ENCODE measurements around the gene CDKN1C. TPM values are rescaled to one million over a fixed set of nuclear protein-coding genes. Genes with fewer than 3 reads are reported as not detected.

CDKN1C gene
- total and polyA plus RNA-seq, 2 of the 8 experiments (the other 6 are each of a cell fraction or from before 2014, with no cell fraction given), result 12.8 to 14.1 TPM

GRCh38 chr11:2932850-2933251 lies 47.3 kb upstream of the CDKN1C start:
- Histone ChIP-seq H2AFZ (ENCODE audit: low read length) (no peak overlapping the region), H3K79me2 (ENCODE audit: control insufficient read depth in 1 of 2, insufficient read depth in 2 of 2, low read length in 2 of 2) (no peaks in the 10 kb centered on the region), H2BK120ac (replicated peaks; ENCODE audit: low read depth, low read length) (no peak overlapping the region), H3K56ac (replicated peaks; ENCODE audit: insufficient read length, low read depth, low read length) (no peak overlapping the region), H3K9me3 (ENCODE audit: insufficient read depth in 2 of 2, low read depth in 1 of 2, low read length in 1 of 2) (peaks cover 6 to 9% of the 10 kb centered on the region in 2 experiments), H3K27me3 (replicated peaks in 1 of 4; ENCODE audit: control insufficient read depth in 3 of 4, extremely low read depth in 1 of 4, insufficient read depth in 3 of 4, low read length in 3 of 4) (peaks cover 18 to 22% (median 22%) of the 10 kb centered on the region in 4 experiments), H3K23ac (ENCODE audit: insufficient read length) (no peak overlapping the region), H3K36me3 (ENCODE audit: control insufficient read depth in 2 of 4, insufficient read depth in 4 of 4, low read length in 3 of 4) (no peaks in the 10 kb centered on the region), H3K18ac (ENCODE audit: extremely low read depth, low read length) (no peak overlapping the region), H3K27ac (ENCODE audit: low read depth, low read length) (no peak overlapping the region), H3K79me1 (ENCODE audit: low read depth, low read length) (no peaks in the 10 kb centered on the region), H3K4me2 (ENCODE audit: insufficient read depth in 1 of 2, low read depth in 2 of 2, low read length in 2 of 2) (no peak overlapping the region), H3K14ac (ENCODE audit: insufficient read length) (no peak overlapping the region), H3K4me1 (replicated peaks in 1 of 4; ENCODE audit: control insufficient read depth in 3 of 4, insufficient read depth in 4 of 4, low read length in 3 of 4) (peaks cover 0 to 13% (median 5%) of the 10 kb centered on the region in 4 experiments; a peak in 6 of 7 replicates), H2BK15ac (ENCODE audit: low read length) (no peak overlapping the region), H2BK5ac (ENCODE audit: low read depth, low read length) (no peak overlapping the region), H3K4me3 (ENCODE audit: extremely low read depth in 1 of 4, insufficient read depth in 2 of 4, low read depth in 3 of 4, low read length in 4 of 4) (no peak overlapping the region), H2BK20ac (ENCODE audit: low read length) (no peak overlapping the region), H3K4ac (replicated peaks; ENCODE audit: insufficient read length, low read depth, low read length) (no peak overlapping the region), H4K20me1 (replicated peaks in 1 of 2; ENCODE audit: control insufficient read depth in 1 of 2, insufficient read depth in 2 of 2, low read length in 2 of 2) (peaks cover 0 to 4% of the 10 kb centered on the region in 2 experiments), H2BK12ac (ENCODE audit: low read depth, low read length) (no peak overlapping the region), H4K91ac (replicated peaks; ENCODE audit: insufficient read length, low read length) (no peak overlapping the region), H3K23me2 (ENCODE audit: low read depth, low read length) (peaks cover 8% of the 10 kb centered on the region; the same call in 1 of the 2 replicates), H3K9ac (replicated peaks in 1 of 4; ENCODE audit: extremely low read depth in 1 of 4, low read depth in 3 of 4, low read length in 3 of 4) (no peak overlapping the region), H4K8ac (ENCODE audit: extremely low read depth, insufficient read depth, low read length) (no peak overlapping the region), H2AK5ac (ENCODE audit: low read depth, low read length) (no peak overlapping the region), H4K5ac (ENCODE audit: insufficient read length, low read depth, low read length) (no peak overlapping the region)
- DNase-seq (ENCODE audit: low read depth in 1 of 2, low spot score in 2 of 2) (no peak), FAIRE-seq (no peak)
- ChIA-PET POLR2A (ENCODE audit: partially characterized antibody) (interaction anchor here (1.4 to 1.7 kb wide), 3 partner anchors 9 to 124 kb away, joined by 4 to 6 read pairs (median 4); partner anchors contain the start of gene CARS1), CTCF (ENCODE audit: partially characterized antibody) (interaction anchor here (1.0 to 9.4 kb wide), 6 partner anchors 10 to 401 kb away, joined by 3 to 129 read pairs (median 19); partner anchors contain the start of gene CDKN1C)
- WGBS, 2 experiments (ENCODE audit: extremely low coverage in 1 of 2, insufficient coverage in 1 of 2, insufficient read length in 1 of 2, insufficient replicate concordance in 2 of 2, low coverage in 1 of 2, low lambda C conversion rate in 2 of 2, missing lambda C conversion rate in 1 of 2), result 85% methylated on average over 15 of the region's 15 CpGs; no CpG with 5 or more reads in 1 of the 2 experiments
- no peak for TF ChIP-seq CEBPB (IDR thresholded peaks at IDR 0.05; ENCODE audit: low read depth, low read length)
- no peak for TF ChIP-seq NANOG (IDR thresholded peaks at IDR 0.05; ENCODE audit: insufficient read depth, low read depth, low read length, poor library complexity, severe bottlenecking)
- TF ChIP-seq HDAC2 (IDR thresholded peaks at IDR 0.05; ENCODE audit: borderline replicate concordance in 1 of 2, low read depth in 2 of 2, low read length in 2 of 2), result no peak
- no peak for TF ChIP-seq MAFK (IDR thresholded peaks at IDR 0.05; ENCODE audit: low read depth, low read length)
- TF ChIP-seq SP2 (IDR thresholded peaks at IDR 0.05; ENCODE audit: low read length), result no peak
- TF ChIP-seq CHD2 (IDR thresholded peaks at IDR 0.05; ENCODE audit: low read length), result no peak
- TF ChIP-seq RBBP5 (IDR thresholded peaks at IDR 0.05; ENCODE audit: borderline replicate concordance, low read depth, low read length), result no peak
- no peak for TF ChIP-seq CBX8 (IDR thresholded peaks at IDR 0.05; ENCODE audit: borderline replicate concordance, low read depth, low read length)
- TF ChIP-seq CREB1 (IDR thresholded peaks at IDR 0.05), result no peak
- no peak for TF ChIP-seq EZH2 (IDR thresholded peaks at IDR 0.05; ENCODE audit: low read depth, low read length, severe bottlenecking)
- no peak for TF ChIP-seq ATF2 (IDR thresholded peaks at IDR 0.05; ENCODE audit: low read length)
- TF ChIP-seq BCL11A (IDR thresholded peaks at IDR 0.05; ENCODE audit: low read depth in 2 of 2, low read length in 2 of 2), result no peak

Data from H1 (cell line).